Retinal pigment epithelial cell (primary cell): ENCODE data around the gene FREM2.
A peak's percentile ranks its signal among the peaks of the same experiment; 100 is the strongest.

Source experiments
- DNase-seq: peaks from one replicate; pipeline ENCODE4 v3.0.0-alpha.2; 2010; ENCODE audit warnings: low read depth
- H3K4me3 ChIP-seq: 2 replicates; pipeline ENCODE4 v1.5.1; 2011; ENCODE audit warnings: mild to moderate bottlenecking, low read length, control low read depth, moderate library complexity
- CTCF ChIP-seq: conservative IDR thresholded peaks from 2 replicates; pipeline ENCODE4 v1.5.1; 2011; ENCODE audit warnings: low read depth, low read length, control low read depth, inconsistent platforms

Gene FREM2

GRCh38 chr13:38657191-38657590 is 29.7 kb upstream of the FREM2 start:
- no peak for DNase-seq
- TF ChIP-seq CTCF: no peak
- no peak overlapping the region for H3K4me3 ChIP-seq

- no peak for TF ChIP-seq CTCF
- no peak for DNase-seq
- no peak overlapping the region for H3K4me3 ChIP-seq
Observed at GRCh38 chr13:38658906-38659305, 28.0 kb upstream of the FREM2 start.

GRCh38 chr13:38661010-38661675 is 25.7 kb upstream of the FREM2 start:
- TF ChIP-seq CTCF: no peak
- no peak for DNase-seq
- H3K4me3 ChIP-seq: no peak overlapping the region

GRCh38 chr13:38662362-38662761 is 24.5 kb upstream of the FREM2 start:
- H3K4me3 ChIP-seq: no peak overlapping the region
- no peak for TF ChIP-seq CTCF
- no peak for DNase-seq

- TF ChIP-seq CTCF: no peak
- no peak overlapping the region for H3K4me3 ChIP-seq
- DNase-seq: no peak
Observed at GRCh38 chr13:38664906-38665305, 22.0 kb upstream of the FREM2 start.

GRCh38 chr13:38667526-38668109 is 19.3 kb upstream of the FREM2 start:
- no peak for TF ChIP-seq CTCF

More at GRCh38 chr13:38667526-38668109, 19.3 kb upstream of the FREM2 start:
- H3K4me3 ChIP-seq: no peak overlapping the region
- DNase-seq: peak; percentile 58
